Endometrial microvascular endothelial cells (primary cell): ENCODE results near the gene ZNF674. TPM values are rescaled to one million over a fixed set of nuclear protein-coding genes. Genes with fewer than 3 reads are reported as not detected.
"Not testable (repeated sequence)": the region's sequence is repeated elsewhere in the genome, so short reads cannot be mapped to it uniquely, and the experiment has no call there.

Experiments used
- in situ Hi-C: cut with HindIII; loops from 2 replicates; pipeline ENCODE4 v1.10.0; 2017; ENCODE audit warnings: low sequenced_read_pairs, low pct_unique_long_range_greater_than_20kb; ENCODE audit errors: inconsistent ontology term
- total RNA-seq: library from RNA; depleted of rRNA; stranded (reverse); fragments of >200 nt; gene quantifications from one replicate; pipeline ENCODE4 v1.2.3, GENCODE V29; 2015; ENCODE audit errors: inconsistent ontology term

The ZNF674 gene
- total RNA-seq, 1 donor from 2014 or later = 1.2 TPM

- in situ Hi-C loops = no loop called here
Measured at GRCh38 chrX:46500054-46500453, 45.2 kb downstream of the ZNF674 start.

GRCh38 chrX:46488712-46489111 lies 56.5 kb downstream of the ZNF674 start:
- in situ Hi-C loops = no loop called here

- in situ Hi-C loops = no loop called here
Measured at GRCh38 chrX:46485897-46486296, 59.3 kb downstream of the ZNF674 start.

GRCh38 chrX:46478634-46479033 lies 66.6 kb downstream of the ZNF674 start:
- in situ Hi-C loops = not testable (repeated sequence)

- in situ Hi-C loops = no loop called here
Measured at GRCh38 chrX:46477435-46477834, 67.8 kb downstream of the ZNF674 start.

GRCh38 chrX:46465203-46465602 lies 80.0 kb downstream of the ZNF674 start:
- in situ Hi-C loops = no loop called here

- in situ Hi-C loops = no loop called here
Measured at GRCh38 chrX:46463682-46464081, 81.5 kb downstream of the ZNF674 start.

GRCh38 chrX:46461660-46462191 lies 83.5 kb downstream of the ZNF674 start:
- in situ Hi-C loops = no loop called here

- in situ Hi-C loops = not testable (repeated sequence)
Measured at GRCh38 chrX:46460801-46461659, 84.2 kb downstream of the ZNF674 start.

GRCh38 chrX:46459603-46460002 lies 85.6 kb downstream of the ZNF674 start:
- in situ Hi-C loops = no loop called here

- in situ Hi-C loops = no loop called here
Measured at GRCh38 chrX:46456125-46456922, 88.9 kb downstream of the ZNF674 start.

Other genes with a start within 250 kb of the ZNF674 start
- 10.7 TPM for gene CHST7, start 28.3 kb upstream of the ZNF674 start, total RNA-seq
- 13.7 TPM for gene SLC9A7, start 213.7 kb upstream of the ZNF674 start, total RNA-seq